Left colon (tissue), 2 donors: ENCODE data around the gene VTI1A. TPM values are rescaled to one million over a fixed set of nuclear protein-coding genes. Genes with fewer than 3 reads are reported as not detected.
"Not testable (repeated sequence)": the region's sequence is repeated elsewhere in the genome, so short reads cannot be mapped to it uniquely, and the experiment has no call there.

ENCODE experiments used
- ATAC-seq: fragments of 200-7000 bp; cut with Tn5 transposase; one replicate; pipeline ENCODE4 v1.9.1; 2020; ENCODE audit warnings: mild to moderate bottlenecking, moderate library complexity
- DNase-seq, 2 donors: peaks; one replicate each; pipeline ENCODE4 v3.0.0-alpha.2; 2020
- intact Hi-C, 2 donors: fragments of 100-400 bp; cut with DNase I in 1 of 2; cut with micrococcal nuclease in 1 of 2; formaldehyde crosslinking; loops; one replicate each; pipeline versions ENCODE4 v1.11.2 to v1.14.0; 2022; cut with DNase I, micrococcal nuclease
- total RNA-seq, 2 donors: library from RNA; stranded (reverse); fragmentation: NEBNext Ultra II Directional; extraction: Animal tissue kit (Norgen Biotek cat#: 25700); gene quantifications; one replicate each; pipeline ENCODE4 v1.2.1, GENCODE V29; 2021
- donor health status: DM: no; HTN: no; CAD: no.
- donor health status: DM: yes; HTN: yes; CAD: no.

Gene VTI1A
- total RNA-seq, 2 donors from 2014 or later: 44.4 to 52.8 TPM

DNA sequence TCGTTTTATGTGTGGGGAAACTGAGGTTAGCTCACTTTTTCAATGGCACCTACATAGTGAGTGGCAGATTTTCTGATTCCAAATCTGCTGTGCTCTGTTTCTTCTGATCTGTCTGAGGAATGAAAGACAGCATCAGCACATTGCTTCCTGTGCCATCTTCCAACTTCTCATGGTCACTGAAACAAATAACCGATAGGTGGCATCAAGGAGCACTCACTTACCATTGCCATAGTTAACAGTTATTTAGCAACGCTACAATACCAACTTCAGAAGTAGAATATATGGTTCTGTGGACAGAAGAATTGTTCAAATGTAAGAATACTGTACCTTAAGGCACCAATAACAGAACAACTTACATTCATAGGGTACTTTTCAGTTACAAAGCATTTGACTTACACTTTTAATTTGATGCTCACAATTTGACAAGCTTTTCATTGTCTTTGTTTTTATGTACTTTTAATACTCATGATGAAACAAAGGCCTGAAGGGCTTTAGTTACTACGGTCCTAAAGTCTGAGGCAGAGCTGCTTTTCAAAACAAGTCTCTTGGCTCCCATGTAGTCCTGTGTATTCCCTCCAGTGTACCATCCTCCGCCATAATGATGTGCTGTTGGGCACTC is 274.2 kb downstream of the VTI1A start:
- intact Hi-C loops: loop anchor here in 1 of 2 donors (10.0 kb wide), 1 partner anchor 664 kb away; no protein-coding TSS in a partner anchor
- ATAC-seq (peak; percentile 71), DNase-seq (no peak)

DNA sequence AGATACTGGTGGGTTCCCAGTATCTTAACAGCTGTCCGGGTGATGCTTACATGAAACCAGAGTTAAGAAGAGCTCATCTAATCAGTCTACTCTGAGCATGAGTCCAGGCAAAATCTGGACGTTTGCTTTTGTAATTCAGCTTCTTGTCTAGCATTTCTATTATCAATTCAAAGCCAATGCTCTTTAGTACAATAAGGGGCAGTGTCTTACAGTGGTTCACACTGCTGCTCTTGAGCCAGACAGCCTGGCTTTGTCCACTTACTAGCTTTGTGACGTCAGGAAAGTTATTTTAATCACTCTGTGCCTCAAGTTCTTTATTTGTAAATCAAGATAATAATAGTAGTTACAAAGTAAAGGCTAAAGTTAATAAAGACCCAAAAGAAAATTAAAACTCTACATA is 275.7 kb downstream of the VTI1A start:
- ATAC-seq (no peak), DNase-seq (no peak)
- intact Hi-C loops: loop anchor here in 1 of 2 donors (10.0 kb wide), 1 partner anchor 662 kb away; no protein-coding TSS in a partner anchor

DNA sequence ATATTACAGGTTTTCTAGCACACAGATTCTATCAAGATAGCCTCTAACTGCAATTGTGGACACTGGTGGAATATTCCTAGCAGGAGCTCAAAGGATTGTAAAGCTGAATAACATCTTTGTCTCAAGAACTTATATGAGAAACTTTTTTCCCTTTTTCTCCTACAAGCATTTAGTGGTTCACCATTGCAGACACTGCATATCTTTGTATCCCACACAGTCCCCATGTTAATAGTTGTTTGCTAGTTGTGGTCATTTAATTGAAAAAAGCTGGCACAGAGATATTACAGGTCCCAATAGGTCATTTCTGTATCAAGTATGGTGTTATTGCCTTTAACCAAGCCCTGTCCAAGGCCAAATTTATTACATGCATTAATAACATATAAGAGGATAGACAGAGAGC is 276.9 kb downstream of the VTI1A start:
- DNase-seq: no peak
- ATAC-seq: no peak
- intact Hi-C loops: loop anchor here in 1 of 2 donors (10.0 kb wide), 1 partner anchor 661 kb away; no protein-coding TSS in a partner anchor

DNA sequence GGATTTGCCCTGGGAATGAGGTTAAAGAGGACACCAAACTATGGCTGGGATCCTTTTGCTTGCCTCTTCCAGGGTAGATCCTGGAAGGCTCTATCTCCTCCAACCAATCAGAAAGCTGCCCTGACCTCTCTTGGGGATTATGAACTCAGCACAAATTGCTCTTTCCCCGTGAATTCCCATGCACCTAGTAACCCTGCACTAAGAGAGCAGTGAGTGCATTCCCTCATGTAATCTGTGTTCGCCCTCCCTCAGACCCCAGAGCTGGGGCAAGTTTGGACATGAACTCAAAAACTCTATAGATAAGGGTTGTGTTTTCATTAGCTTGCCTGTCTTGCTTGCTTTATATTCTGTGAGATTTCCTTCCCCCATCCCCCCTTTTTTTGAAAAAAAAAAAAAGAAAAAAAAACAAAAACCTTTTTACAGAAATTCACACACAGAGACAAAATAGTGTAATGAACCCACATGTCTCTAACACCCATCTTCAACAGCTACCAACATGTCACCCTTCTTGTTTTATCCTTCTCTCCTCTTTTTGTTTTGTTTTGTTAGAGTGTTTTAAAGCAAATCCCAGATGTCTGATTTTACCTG is 277.5 kb downstream of the VTI1A start:
- intact Hi-C loops: loop anchor here in 1 of 2 donors (10.0 kb wide), 1 partner anchor 660 kb away; no protein-coding TSS in a partner anchor
- no peak for DNase-seq
- ATAC-seq: no peak

DNA sequence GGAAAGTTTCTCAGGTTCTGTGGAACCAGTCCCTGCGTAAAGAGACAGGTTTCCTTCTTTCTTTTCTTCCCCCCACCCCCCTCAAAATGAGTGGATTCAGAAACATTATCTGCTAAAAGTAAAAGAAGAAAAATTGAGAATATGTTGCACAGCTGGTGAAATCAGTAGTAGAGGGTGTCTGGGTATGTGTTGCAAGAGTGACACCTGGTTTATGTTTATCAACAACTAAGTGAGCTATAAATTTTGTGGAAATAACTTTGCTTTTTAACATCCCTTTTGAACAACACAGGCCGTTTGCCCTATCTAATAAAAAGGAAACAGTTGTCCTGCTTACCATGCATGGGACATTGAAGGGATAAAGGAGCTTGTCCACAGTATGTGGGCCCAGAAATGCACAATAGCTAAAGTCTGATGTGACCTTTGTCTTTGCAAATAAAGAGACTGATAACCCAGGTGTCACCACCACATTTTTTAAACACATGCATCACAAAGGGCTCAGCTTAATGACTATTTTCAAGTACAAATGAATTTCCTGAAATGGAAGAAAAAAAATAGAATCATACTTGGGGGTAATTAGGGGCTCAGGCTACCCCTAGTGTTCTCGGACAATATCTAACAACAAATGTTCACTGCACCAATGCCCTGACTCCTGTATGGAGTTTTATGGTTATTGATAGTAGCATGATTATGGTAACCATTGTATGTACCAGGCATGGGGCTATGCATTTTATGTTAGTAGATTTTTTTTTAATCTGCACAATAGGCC is 281.3 kb downstream of the VTI1A start:
- intact Hi-C loops: loop anchor here in 1 of 2 donors (10.0 kb wide), 1 partner anchor 656 kb away; no protein-coding TSS in a partner anchor
- peak; percentile 80 for ATAC-seq
- no peak for DNase-seq

DNA sequence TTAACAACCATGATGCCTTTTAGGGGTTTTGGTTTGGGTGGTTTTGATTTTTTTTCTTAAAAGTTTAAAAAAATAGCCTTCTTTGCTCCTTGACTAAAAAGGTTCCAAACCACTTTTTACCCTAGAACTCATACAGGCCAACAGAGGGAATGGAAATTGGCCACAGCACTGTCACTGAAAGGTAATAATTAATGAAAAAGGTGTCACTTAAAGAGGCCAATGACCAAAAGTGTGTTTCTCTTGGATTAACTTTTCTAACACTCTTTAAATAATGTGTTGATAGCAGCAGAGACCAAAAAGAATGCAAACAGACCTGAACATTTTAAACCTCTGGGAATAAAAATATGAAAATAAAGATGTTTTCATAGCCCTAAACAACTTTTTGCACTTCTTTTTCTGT is 282.0 kb downstream of the VTI1A start:
- ATAC-seq (peak; percentile 13), DNase-seq (no peak)
- intact Hi-C loops: loop anchor here in 1 of 2 donors (10.0 kb wide), 1 partner anchor 656 kb away; no protein-coding TSS in a partner anchor

DNA sequence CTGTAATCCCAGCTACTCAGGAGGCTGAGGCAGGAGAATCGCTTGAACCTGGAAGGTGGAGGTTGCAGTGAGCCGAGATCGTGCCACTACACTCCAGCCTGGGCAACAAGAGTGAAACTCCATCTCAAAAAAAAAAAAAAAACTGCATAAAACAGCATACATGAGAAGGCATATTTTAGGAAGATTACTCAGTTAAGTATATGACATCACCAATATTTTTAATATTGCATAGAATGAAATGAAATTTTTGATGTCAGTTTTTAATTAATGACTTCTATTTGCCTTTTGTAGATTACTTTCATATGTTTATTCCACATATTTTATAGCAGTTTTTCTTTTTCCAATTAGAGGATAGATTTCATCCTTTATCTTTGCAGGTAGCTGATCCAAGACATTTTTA is 284.4 kb downstream of the VTI1A start:
- intact Hi-C loops, DNase-seq, ATAC-seq: not testable (repeated sequence)

DNA sequence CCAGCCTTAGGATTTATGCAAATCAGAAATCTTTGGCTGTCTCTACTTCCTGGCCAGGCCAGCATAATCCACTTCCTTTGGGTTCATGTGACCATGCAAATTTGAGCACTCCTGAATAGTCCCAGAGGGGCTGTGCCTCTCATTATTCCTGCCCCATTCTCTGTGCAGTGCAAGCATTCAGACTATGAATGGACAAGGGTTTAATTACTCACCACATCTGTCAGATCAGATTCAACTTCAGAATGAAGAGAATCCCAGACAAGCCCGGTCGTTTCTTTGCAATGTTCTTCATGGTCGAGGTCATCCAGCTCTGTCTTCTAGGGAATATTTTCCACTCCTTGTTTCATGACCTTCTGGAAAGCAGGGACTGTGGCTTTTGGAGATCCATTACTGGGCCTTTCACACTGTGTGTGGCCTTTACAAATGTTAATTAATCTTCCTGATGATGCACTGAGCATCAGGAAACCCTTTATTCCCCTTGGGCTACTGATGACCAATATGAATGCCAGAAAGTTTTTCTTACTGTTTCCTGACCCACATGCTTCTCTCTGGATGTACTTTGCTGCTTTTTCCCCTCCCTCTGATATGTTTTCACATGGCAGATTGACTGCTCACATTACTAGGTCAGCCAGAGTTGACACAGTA is 285.4 kb downstream of the VTI1A start:
- intact Hi-C loops: no loop called here
- DNase-seq (no peak), ATAC-seq (peak; percentile 31)

DNA sequence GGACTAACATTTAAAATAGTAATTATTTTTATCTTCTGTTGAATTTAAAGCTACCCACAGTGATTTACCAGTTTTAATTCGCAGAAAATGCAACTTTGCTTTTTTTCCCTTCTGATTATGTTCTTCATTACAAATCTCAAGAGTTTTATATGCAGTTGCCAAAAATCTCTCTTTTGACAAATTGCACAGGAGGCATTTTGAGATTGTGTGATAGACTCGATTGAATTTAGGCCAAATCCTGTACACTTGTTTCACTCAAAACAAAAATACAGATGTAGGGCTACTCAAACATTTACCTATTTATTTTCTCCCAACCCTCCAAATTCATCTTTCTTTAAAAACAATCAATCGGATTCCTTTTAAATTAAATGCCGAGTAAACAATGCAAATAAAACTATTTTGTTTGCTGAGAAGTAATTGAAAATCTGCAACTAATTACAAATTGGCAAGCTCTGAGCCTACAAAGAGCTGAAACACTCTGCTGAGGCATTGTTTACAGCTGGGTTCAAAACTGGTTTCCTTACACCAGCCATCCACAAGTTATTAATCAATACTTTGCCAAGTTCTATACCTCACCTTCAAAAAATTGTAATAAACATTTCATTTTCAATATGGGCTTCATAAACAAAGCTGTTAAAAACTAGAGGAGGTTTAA is 288.2 kb downstream of the VTI1A start:
- ATAC-seq (no peak), DNase-seq (no peak)
- intact Hi-C loops: no loop called here

DNA sequence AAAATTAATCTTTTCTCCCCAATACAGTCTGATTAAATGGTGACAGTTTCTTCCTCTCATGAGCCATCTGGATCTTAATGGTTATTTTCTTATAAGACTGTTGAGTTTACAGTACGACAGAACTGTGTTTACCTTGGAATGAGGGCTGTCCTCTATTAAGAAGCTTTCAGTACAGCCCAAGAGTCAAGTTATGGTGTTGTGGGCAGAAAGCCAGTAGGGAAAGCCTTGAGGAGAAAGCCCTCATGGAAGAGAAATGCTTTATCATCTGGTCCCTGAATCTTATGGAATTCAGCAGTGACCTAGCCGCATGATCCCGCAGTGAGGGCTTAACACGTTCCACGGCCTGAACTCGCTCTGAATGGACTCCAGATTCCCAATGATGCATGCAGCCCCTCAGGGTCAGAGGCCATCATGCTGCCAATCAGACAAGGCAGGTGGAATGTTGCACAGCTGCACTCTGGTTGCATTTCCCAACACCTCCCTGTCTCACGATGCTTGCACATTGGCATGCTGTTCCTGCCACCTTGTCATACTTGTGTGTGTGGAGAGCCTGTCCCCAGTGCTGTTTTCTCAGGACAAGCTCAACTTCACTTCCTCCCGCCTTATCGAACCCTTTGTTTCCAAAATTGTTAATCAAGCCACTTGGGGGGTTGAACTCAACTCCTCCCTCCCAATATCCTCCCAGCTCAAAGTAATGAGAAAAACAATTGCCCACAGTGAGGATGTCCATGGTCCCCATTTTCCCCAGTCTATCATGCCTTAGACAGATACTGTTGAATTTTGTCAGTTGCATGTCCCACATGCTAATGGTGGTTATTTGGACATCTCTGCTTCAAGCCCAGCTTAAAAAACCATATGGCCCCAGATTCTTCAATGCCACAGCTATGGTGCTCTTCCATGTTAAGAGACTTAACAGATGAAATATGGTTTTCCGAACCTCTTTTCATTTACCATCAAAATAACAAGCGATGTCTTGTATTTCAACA is 291.9 kb downstream of the VTI1A start:
- ATAC-seq (no peak), DNase-seq (no peak)
- intact Hi-C loops: no loop called here

DNA sequence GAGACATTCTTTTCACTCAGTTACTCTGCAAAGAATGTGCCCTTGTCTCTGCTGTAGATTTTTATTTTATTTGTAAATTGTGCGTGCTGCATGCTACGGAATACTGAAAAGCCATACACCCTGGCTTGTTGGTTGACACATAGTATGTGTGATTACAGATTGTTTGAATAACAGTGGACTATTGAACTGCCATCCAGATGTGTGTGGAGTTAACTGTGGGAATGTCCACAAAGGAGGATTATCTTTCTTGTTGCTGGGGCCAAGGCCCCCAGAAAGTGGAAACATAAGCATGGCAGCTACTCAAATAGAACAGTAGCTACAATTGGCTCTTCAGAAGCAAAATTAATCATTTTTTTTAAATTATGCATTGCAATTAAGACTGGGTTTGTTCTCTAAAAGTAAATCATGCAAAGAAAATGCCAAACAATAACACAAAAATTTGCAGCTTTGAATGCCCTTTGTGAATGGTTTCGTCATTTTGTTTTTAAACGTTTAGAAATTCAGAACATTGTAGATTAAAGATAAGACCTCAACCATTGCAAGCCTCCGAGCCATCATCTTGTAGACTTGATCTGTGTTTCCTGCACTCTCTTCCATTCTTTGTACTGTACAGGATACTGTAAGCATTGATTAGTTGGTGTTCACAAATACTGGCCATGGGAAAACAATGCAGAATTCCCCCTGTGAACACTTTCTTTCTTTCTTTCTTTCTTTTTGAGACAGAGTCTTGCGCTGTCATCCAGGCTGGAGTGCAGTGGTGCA is 292.8 kb downstream of the VTI1A start:
- intact Hi-C loops: no loop called here
- peak; percentile 62 for ATAC-seq
- no peak for DNase-seq

DNA sequence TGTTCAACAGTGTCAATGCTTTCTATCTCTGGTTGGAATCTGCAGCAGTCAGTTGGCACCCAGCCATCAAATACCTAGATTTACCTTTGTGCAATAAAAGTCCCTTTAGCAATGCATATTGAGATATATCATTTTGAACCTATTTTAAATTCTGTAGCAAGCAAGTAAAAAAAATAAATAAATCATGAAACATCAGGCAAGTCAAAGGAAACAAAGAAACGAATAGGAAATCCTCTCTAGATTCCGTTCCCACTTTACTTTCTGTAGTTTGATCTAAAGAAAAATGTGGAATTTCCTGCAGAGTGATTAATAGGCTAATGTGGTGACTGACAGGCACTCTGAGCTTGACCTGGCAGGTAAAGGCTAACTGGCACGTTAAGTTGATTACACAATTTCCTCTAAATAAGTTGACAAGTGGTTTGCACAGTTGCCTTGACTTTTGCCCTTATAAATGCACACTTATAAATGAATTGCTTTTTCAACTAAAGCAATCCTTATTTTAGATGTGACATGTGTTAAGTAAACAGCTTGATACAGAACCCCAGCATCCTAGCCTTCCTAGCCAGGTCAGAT is 294.9 kb downstream of the VTI1A start:
- no peak for ATAC-seq
- peak; percentile 48 to 53 for DNase-seq
- intact Hi-C loops: no loop called here

DNA sequence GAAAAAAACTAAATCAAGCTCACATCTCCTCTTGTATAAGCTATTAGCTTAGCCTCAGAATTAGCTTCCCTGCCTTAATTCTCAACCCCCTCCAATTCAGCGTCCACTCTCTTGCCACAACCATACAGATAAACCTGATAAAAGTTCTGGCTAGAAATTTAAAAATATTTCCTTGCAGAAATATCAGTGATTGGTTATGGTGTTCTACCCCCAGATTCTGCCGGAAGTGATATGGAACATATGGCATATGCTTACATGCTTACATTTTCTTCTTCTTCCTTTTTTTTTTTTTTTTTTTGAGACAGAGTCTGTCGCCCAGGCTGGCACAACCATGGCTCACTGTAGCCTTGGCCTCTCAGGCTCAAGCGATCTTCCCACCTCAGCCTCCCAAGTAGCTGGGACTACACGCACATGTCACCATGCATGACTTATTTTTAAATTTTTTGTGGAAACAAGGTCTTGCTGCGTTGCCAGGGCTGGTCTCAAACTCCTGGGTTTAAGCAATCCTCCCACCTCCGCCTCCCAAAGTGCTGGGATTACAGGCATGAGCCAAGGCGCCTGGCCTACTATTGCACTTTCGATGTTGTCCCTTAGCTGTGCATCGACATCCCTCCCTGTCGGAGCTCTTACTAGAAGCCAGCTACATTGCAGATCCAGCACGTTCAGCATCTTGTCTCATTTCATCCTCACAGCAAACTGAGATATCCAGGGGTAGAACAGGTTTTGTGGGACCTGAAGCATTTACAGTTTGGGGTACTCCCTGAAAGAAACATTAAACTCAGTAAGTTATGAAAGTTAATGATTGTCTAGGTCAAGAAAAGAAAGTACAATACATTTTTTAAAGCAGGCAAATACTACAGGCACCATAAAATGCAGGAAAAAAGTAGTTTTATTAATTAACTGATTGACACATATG is 297.4 kb downstream of the VTI1A start:
- peak; percentile 45 for ATAC-seq
- intact Hi-C loops: no loop called here
- peak in 1 of 2 donors; percentile 37 for DNase-seq

DNA sequence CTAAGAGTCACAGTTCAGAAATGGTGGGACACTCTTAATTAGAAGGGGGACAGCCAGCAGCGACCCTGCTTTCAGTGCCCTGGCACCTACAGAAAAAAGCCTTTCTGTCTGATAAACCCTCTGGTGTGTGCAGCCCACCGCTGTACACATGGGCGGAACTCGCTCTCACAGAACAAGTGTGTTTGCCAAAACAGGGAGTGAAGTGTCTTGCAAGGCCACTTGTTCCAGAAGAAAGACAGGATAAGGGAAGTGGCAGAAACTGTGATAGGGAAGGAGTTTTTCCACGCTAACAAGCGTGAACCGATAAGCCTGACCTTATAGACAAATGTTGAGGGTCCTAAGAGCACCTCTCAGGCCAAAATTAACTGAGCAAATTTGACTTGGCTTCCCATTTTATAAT is 299.3 kb downstream of the VTI1A start:
- intact Hi-C loops: no loop called here
- ATAC-seq (no peak), DNase-seq (no peak)

DNA sequence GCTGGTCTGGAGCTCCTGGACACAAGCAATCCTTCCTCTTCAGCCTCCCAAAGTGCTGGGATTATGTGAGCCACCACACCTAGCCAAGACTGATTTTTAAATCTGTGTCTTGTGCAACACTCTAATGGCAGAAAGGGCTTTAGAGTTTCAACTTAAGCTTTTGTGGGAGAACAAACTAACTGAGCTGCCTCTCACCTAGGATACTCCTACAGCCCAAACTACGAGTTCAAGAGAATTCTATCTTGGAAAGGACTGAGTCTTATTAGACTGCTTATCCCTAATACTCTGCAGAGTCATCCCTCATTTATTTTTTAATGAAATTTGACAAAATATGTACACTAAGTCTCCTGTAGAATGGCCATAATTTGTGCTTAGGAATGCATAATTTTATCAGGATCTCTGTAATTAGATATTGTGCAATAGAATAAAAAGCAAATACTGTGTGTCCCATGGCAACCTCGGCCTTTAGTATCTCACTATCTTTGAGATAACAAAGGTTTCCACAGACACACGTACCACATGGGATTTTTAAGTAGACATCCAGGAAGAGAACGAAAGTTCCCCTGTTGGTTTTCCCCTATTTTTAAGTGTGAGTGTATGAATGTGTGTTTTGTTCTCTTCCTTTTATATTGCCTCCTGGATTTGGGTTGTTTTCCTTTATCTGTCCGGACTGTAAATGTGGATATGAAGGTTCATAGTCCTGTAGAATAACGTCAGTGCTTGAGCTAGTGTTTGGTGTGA is 303.6 kb downstream of the VTI1A start:
- intact Hi-C loops: no loop called here
- ATAC-seq (peak; percentile 89), DNase-seq (no peak)
